8988T (cell line): ENCODE results near the gene CDH7.

Experiments used
- DNase-seq: peaks from one replicate; pipeline ENCODE4 v3.0.0; 2011

The CDH7 gene

DNA sequence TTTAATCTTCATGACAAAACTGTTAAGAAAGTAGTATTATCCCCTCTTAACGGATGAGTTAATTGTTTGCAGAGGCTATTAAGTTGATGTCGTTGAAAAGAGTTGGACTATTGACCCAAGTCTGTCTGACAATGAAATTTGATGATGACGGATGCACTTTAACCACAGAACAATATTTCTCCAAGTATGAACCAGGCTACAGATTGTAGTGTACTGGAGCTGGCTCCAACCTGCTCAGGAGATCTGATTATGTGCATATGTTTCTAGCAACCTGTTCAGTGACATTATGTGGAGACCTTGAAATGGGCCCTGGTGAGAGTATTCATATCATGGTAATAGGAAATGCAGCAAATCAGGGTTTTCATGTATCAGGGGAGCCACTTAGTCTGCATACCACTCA lies 174.1 kb downstream of the CDH7 start:
- no peak for DNase-seq

DNA sequence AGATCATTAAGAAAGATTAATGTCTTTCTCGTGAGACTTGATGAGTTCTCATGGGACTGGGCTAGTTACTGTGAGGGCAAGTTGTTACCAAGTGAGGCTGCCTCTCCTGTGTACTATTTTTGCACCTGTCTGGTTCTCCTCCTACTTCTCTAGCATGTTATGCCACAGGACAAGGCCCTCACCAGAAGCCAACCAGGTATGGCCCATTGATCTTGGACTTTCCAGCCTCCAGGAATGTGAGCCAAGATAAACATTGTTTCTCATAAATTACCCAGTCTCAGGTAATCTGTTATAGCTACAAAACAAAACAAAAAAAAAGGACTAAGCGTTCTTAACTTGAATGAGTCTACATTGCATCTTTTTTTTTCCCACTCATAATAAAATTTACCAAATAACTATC lies 184.1 kb downstream of the CDH7 start:
- DNase-seq: no peak

DNA sequence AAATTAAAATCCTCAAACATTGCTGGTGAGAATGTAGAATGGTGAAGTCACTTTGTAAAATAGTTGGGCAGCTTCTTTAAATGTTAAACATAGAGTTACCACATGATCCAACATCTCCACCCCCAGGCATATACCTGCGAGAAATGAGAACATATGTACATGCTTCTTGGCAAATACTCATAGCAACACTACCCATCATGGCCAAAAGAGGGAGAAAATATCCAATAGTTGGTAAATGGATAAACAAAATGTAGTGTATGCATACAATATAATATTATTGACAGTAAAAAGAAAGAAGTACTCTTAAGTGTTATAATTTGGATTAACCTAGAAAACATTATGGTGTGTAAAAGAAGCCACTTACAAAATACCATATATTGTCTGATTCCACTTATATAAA lies 185.9 kb downstream of the CDH7 start:
- DNase-seq: no peak

DNA sequence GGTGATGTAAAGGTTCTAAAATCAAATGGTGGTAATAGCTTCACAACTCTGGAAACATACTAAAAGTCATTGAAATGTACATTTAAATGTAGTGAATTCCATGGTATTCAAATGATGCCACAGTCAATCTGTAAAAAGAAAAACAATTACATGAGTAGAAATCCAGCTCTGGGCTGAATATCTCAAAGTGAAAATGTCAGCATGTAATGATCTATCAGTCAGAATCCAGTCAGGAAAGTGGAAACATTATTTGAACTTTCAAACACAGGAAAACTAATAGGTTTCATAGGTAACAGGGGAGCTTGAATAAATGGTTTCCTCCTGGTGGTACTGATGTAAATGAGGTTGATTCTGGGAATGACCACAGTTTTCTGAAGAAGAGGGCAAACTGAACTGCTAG lies 186.4 kb downstream of the CDH7 start:
- no peak for DNase-seq

DNA sequence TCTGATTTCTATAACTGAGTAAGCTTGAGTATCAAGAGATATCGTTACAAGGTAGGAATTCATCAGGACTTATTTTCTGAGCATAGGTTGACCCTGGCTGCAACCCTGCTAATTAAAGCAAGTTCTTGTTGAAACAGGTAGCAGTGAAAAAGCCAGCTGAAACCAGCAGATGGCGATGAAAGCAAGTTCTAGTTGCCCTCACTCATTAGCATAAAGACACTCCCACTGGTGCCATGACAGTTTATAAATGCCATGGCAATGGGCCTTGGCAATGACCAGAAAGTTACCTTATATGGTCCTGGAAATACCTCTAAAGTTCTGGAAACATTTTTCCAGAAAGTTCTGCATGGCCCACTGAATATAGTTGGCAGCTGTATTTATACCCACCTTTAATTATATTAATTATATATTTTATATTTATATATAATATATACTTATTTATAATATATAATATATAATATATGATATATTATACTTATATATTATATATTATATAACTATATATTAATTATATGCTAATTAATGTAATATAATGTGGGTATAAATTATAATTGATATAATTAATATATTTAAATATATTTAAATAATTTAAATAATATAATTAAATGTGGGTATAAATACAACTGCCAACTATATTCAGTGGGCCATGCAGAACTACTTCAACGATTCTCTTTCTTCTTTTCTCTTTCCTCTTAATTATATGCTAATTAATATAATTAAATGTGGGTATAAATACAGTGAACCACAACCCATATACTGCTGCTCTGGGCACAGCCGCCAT lies 188.0 kb downstream of the CDH7 start:
- DNase-seq: no peak
